GM12891 (cell line): Measurements from ENCODE around the gene NECAP2.

Source experiments
- DNase-seq: peaks from one replicate; pipeline ENCODE4 v3.0.0; 2011; ENCODE audit warnings: low spot score; ENCODE audit not compliant: insufficient read length
- FAIRE-seq: peaks from 2 replicates; lab custom pipeline; 2011; peaks lifted over from hg19 to GRCh38; lab: Jason Lieb, UNC
- PAX5 ChIP-seq: IDR thresholded peaks from 2 replicates; pipeline ENCODE4 v1.6.1; 2011; ENCODE audit warnings: low read length, moderate library complexity, mild to moderate bottlenecking; ENCODE audit not compliant: insufficient read depth, severe bottlenecking
- POLR2A ChIP-seq: IDR thresholded peaks from 2 replicates; pipeline ENCODE4 v1.6.1; 2011; ENCODE audit warnings: low read depth, low read length, control low read depth
- POLR2AphosphoS5 ChIP-seq: IDR thresholded peaks from 2 replicates; pipeline ENCODE4 v1.6.1; 2011; ENCODE audit warnings: low read depth, low read length, control low read depth
- POU2F2 ChIP-seq: IDR thresholded peaks from 2 replicates; pipeline ENCODE4 v1.6.1; 2011; ENCODE audit warnings: low read depth, mild to moderate bottlenecking, control low read depth, low read length, moderate library complexity
- SPI1 ChIP-seq: IDR thresholded peaks from 2 replicates; pipeline ENCODE4 v1.6.1; 2011; ENCODE audit warnings: low read depth, low read length, control low read depth
- TAF1 ChIP-seq: IDR thresholded peaks from 2 replicates; pipeline ENCODE4 v1.6.1; 2011; ENCODE audit warnings: low read depth, low read length, control low read depth

Gene NECAP2

DNA sequence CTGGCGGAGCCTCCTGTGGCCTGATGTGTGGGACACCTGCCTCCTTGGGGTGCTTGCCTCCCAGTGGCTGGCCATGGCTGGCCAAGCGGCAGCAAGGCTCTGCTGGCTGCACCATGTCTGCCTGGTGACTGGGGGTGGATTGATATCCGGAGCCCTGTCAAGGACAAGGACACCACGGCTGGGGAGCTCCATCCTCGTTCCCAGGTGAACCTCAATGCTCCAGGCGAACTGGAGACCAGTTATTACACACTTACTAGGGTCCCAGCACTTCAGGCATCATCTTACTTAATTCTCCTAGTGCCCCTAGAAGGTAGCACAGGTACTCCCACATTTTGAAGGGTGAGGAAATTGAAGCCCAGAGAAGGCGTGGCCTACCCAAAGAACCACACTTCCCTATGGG is 18.5 kb upstream of the NECAP2 start:
- DNase-seq (no peak), FAIRE-seq (no peak)
- no peak for TF ChIP-seq TAF1
- no peak for TF ChIP-seq POLR2AphosphoS5
- TF ChIP-seq POU2F2: no peak
- TF ChIP-seq POLR2A: no peak
- no peak for TF ChIP-seq PAX5
- no peak for TF ChIP-seq SPI1

DNA sequence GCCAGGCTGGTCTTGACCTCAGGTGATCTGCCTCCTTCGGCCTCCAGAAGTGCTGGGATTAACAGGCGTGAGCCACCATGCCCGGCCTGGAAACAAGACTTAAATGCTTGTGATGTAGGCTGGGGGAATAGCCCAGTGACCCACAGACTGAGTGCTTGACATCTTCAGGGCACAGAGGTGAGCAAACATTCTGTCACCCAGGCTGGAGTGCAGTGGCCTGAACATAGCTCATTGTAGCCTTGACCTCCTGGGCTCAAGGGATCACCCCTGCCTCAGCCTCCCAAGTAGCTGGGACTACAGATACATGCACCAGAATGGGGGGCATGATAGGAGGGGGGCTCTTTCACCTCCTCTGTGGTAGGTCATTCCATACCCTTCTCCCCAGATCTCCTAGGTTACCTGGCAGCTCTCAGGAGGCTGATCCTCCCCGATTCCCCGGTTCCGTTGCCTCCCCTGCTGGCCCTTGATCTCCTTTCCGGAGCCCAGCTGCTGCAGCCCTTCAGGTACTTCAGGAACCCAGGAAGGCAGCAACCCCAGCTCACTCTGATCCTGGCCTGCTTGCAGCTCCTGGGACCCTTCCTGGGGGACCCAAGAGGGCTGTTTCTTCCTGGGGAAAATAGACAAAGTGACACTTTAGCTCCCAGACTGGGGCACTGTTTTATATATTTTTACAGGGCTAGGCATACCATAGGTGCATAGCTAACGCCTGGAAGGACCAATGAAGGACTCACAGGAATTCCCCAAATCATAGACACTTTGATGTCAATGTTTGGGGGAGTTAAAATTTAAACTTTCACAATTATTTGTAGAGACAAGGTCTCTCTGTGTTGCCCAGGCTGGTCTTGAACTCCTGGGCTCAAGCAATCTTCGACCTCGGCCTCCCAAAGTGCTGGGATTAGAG is 15.1 kb upstream of the NECAP2 start:
- no peak for FAIRE-seq
- TF ChIP-seq SPI1: no peak
- no peak for TF ChIP-seq PAX5
- no peak for TF ChIP-seq POLR2A
- TF ChIP-seq POLR2AphosphoS5: no peak
- no peak for TF ChIP-seq TAF1
- TF ChIP-seq POU2F2: no peak
- no peak for DNase-seq

DNA sequence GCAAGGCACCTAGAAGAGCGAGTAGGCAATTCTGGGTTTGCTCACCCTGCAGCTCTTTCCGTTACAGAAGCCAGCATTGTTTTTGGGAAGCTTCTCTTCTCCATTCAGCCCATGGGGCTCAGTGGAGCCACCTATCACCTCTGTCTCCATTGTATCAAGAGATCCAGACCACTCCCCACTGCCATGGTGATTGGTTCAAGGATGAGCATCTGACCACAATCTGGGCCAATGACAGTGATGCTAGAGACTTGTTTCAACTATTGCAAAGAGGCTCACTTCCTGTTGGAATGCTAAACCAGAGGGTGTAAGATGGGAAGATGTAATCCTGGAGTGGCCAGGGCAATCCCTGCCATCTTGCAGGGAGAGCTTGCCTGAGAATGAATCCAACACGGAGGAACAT is 9.9 kb upstream of the NECAP2 start:
- TF ChIP-seq TAF1: no peak
- TF ChIP-seq POLR2AphosphoS5: no peak
- no peak for TF ChIP-seq POU2F2
- TF ChIP-seq SPI1: no peak
- DNase-seq (no peak), FAIRE-seq (no peak)

DNA sequence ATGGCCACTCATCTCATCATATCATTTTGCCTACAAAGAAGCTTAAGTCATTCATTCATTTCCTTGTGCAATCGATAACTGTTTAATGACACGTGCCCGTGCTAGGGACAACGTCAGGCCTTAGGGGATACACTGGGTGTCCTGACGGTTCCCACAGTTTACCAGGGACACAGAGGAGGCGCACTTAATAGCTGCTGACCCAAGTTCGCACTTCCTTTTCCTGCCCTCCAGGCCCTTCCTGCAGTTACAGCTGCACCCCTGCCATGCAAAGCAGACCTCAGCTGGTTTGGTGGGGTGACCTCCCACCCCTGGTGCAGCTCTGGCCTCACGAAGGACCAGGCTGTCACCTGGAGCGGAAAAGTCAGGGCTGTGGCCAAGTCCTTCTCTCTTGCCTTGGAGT is 7.5 kb upstream of the NECAP2 start:
- FAIRE-seq (peak; percentile 83), DNase-seq (no peak)
- peak; percentile 59 for TF ChIP-seq SPI1
- no peak; the same call in 1 of the 2 replicates for TF ChIP-seq POU2F2

DNA sequence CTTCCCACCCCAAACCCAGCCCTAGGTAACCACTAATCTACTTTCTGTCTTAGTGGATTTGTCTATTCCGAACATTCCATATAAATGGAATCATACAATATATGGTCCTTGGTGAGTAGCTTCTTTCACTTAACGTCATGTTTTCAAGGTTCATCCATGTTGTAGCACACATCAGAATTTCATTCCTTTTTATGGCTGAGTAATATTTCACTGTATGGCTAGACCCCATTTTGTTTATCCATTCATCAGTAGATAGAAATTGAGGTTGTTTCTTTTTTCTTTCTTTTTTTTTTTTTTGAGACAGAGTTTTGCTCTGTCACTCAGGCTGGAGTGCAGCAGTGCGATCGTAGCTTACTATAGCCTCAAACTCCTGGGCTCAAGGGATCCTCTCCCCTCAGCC is 6.5 kb upstream of the NECAP2 start:
- no peak for FAIRE-seq
- TF ChIP-seq PAX5: no peak
- no peak for TF ChIP-seq POLR2A
- TF ChIP-seq POU2F2: no peak
- no peak for TF ChIP-seq SPI1
- TF ChIP-seq POLR2AphosphoS5: no peak
- DNase-seq: no peak

DNA sequence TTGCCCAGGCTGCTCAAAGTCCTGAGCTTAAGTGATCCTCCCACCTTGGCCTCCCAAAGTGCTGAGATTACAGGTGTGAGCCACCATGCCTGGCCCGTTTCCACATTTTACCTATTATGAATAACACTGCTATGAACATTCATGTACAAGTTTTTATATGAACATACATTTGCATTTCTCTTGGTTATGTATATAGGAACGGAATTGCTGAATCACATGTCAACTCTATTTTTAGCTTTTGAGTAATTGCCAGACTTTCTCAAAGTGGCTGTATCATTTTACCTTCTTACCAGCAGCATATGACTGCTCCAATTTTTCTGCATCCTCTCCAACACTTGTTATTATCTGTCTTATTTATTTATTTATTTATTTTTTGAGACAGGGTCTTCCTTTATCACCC is 6.0 kb upstream of the NECAP2 start:
- no peak for FAIRE-seq
- TF ChIP-seq TAF1 (no peak), POU2F2 (no peak), PAX5 (no peak), POLR2A (no peak), SPI1 (no peak), POLR2AphosphoS5 (no peak)
- no peak for DNase-seq

DNA sequence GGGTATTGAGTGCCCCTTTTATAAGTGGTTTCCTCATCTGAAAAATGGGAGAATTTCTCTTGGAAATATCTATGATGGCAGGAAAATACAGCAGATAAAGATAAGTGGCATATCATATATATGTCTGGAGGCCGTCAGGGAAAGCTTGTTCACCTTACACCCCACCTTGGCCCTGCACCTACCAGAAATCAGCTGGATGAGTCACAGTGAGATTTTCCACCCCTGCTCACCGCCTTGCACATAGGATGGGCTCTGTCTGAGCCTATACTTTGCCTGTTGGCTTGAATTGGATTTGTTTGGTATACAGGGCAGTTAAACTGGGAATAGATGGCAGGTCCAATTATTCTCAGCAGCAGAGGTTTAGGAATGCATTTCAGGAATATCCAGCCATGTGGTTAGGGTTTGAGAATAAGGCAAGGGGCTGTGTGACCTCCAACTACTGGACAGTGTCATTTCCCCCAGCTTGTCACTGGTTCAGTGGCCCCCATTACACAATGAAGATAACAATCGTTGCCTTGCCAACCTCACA is 3.5 kb upstream of the NECAP2 start, which contains the start of gene SPATA21:
Gene SPATA21, minus strand, starts transcription at position 479 of the 529 bp plus-strand sequence. CDS start 6,053 bp downstream, outside the sequence.
- DNase-seq (no peak), FAIRE-seq (no peak)
- TF ChIP-seq POU2F2 (no peak), POLR2A (no peak)

DNA sequence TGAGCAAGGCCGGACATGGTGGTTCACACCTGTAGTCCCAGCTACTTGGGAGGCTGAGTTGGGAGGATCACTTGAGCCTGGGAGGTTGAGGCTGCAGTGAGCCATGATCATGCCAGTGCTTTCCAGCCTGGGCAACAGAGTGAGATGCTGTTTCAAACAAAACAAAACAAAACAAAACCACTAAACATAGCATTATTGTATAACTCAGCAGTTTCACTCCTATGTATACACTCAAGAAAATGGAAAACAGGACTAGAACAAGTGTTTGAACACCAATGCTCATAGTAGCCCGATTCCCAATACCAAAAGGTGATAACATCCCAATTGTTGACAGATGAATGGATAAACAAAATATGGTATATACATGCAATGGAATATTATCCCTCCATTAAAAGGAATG is 2.0 kb upstream of the NECAP2 start:
- DNase-seq (no peak), FAIRE-seq (no peak)
- TF ChIP-seq POLR2AphosphoS5 (no peak), POU2F2 (no peak), SPI1 (no peak), TAF1 (no peak), POLR2A (no peak), PAX5 (no peak)

DNA sequence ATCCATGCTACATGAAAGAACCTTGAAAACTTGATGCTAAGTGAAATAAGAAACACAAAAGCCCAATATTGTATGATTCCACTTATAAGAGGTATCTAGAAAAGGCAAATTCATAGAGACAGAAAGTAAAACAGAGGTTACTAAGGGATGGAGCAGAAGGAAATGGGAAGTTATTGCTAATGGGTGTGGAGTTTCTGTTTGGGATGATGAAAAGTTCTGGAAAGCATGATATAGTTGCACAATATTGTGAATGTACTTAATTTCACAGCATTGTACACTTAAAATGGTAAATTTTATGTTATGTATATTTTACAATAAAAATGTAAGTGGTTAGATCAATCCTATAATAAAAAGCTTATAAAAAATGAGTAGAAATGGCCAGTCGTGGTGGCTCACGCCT is 1.6 kb upstream of the NECAP2 start:
- no peak for FAIRE-seq
- no peak for DNase-seq
- TF ChIP-seq SPI1: no peak

DNA sequence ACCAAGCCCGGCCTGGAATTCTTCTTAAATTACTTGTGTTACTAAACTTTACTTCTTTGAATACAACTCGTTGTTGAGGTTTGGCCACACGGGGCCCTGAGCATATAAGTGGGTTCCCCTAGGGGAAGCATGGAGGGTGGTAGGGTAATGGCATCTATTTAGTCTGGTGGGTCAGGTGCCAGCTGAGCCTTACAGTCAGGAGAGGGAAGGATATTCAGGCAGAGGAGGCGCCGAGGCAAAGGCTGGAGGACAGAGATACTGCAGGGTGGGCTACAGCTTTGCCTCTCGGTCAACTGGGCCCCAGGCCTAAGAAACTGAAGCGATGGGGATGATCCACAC is 424 bp upstream of the NECAP2 start:
- no peak for FAIRE-seq
- TF ChIP-seq SPI1 (no peak), TAF1 (no peak), POLR2A (no peak), POU2F2 (no peak), PAX5 (no peak), POLR2AphosphoS5 (no peak)
- no peak for DNase-seq
